ENCODE measurements around the gene NACA.

NACA gene

DNA sequence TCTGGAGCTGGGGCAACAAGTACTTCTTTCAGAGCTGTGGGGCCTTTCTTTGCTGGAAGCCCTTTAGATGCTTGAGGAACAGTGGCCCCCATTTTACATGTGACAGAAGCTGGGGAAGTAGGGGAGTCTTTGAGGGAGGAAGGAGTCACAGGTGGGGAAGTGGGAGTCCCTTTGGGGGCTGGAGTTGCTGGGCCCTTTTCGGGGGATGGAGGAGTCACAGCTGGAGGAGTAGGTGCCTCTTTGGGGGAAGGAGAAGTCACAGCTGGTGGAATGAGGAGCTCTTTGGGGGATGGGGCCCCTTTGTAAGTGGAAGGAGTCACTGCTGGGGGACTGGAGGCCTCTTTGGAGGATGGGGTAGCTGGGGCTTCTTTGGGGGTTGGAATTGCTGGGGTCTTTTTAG lies 8.6 kb downstream of the NACA start:
- H3K27ac ChIP-seq (ENCODE audit: low read depth, low read length) = peak overlapping the region; percentile 46; the same call in 1 of the 2 replicates
- no peak overlapping the region for H3K4me2 ChIP-seq (ENCODE audit: low read depth, low read length, poor library complexity, severe bottlenecking)
- no peaks in the 10 kb centered on the region for H3K9me3 ChIP-seq (ENCODE audit: insufficient read depth, low read length)
- H3K27me3 ChIP-seq (ENCODE audit: low read length) = no peaks in the 10 kb centered on the region
- peaks cover 27% of the 10 kb centered on the region for H3K36me3 ChIP-seq (ENCODE audit: low read length)
- no peak overlapping the region for H3K4me3 ChIP-seq (ENCODE audit: insufficient read depth, low read length, poor library complexity, severe bottlenecking)
- H3K79me2 ChIP-seq (ENCODE audit: insufficient read depth, low read length) = peaks cover 56% of the 10 kb centered on the region
- no peak for TF ChIP-seq EZH2phosphoT487 (conservative IDR thresholded peaks at IDR 0.05; ENCODE audit: low read length)
- TF ChIP-seq, protein P1, sequence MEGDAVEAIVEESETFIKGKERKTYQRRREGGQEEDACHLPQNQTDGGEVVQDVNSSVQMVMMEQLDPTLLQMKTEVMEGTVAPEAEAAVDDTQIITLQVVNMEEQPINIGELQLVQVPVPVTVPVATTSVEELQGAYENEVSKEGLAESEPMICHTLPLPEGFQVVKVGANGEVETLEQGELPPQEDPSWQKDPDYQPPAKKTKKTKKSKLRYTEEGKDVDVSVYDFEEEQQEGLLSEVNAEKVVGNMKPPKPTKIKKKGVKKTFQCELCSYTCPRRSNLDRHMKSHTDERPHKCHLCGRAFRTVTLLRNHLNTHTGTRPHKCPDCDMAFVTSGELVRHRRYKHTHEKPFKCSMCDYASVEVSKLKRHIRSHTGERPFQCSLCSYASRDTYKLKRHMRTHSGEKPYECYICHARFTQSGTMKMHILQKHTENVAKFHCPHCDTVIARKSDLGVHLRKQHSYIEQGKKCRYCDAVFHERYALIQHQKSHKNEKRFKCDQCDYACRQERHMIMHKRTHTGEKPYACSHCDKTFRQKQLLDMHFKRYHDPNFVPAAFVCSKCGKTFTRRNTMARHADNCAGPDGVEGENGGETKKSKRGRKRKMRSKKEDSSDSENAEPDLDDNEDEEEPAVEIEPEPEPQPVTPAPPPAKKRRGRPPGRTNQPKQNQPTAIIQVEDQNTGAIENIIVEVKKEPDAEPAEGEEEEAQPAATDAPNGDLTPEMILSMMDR (IDR thresholded peaks at IDR 0.05; ENCODE audit: insufficient read depth, low read length, poor library complexity, severe bottlenecking) = no peak
- H3F3A ChIP-seq (ENCODE audit: insufficient read depth) = peaks cover 42% of the 10 kb centered on the region
- H3K9me2 ChIP-seq (replicated peaks; ENCODE audit: insufficient read depth, low read length) = no peaks in the 10 kb centered on the region
- peaks cover 49% of the 10 kb centered on the region for H4K20me1 ChIP-seq (ENCODE audit: low read depth, low read length)
- H2AFZ ChIP-seq (ENCODE audit: low read depth, low read length, severe bottlenecking) = no peak overlapping the region
- no peak overlapping the region for H3K9ac ChIP-seq (ENCODE audit: low read length)

DNA sequence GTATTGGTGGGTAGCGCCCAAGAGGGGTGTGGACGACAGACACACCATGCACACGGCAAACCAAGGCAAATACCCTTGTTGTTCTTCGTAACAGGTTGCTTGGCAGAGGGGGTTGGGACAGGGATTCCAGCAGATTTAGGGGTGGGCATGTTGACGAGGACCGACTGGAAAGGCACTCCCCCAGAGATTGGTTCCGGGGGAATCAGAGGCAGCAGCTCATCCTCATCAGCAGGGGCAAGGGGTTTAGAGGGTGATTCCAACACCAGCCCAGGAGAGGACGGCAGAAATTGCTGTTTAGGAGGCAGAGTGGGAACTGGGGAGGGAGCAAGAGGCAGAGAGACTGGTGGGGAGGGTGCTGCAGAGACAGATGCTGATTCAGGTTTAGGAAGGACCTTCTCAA lies 9.3 kb downstream of the NACA start:
- Histone ChIP-seq H2AFZ (ENCODE audit: low read depth, low read length, severe bottlenecking) (no peak overlapping the region), H3K36me3 (ENCODE audit: low read length) (peaks cover 32% of the 10 kb centered on the region), H3K9me2 (replicated peaks; ENCODE audit: insufficient read depth, low read length) (no peaks in the 10 kb centered on the region), H3K9ac (ENCODE audit: low read length) (no peak overlapping the region), H3K4me3 (ENCODE audit: insufficient read depth, low read length, poor library complexity, severe bottlenecking) (no peak overlapping the region), H3K4me2 (ENCODE audit: low read depth, low read length, poor library complexity, severe bottlenecking) (no peak overlapping the region), H3K79me2 (ENCODE audit: insufficient read depth, low read length) (peaks cover 49% of the 10 kb centered on the region), H3F3A (ENCODE audit: insufficient read depth) (peaks cover 48% of the 10 kb centered on the region), H3K9me3 (ENCODE audit: insufficient read depth, low read length) (no peaks in the 10 kb centered on the region), H3K27ac (ENCODE audit: low read depth, low read length) (no peak overlapping the region), H3K27me3 (ENCODE audit: low read length) (no peaks in the 10 kb centered on the region), H4K20me1 (ENCODE audit: low read depth, low read length) (peaks cover 46% of the 10 kb centered on the region)
- TF ChIP-seq, protein P1 (IDR thresholded peaks at IDR 0.05; ENCODE audit: insufficient read depth, low read length, poor library complexity, severe bottlenecking) = no peak
- no peak for TF ChIP-seq EZH2phosphoT487 (conservative IDR thresholded peaks at IDR 0.05; ENCODE audit: low read length)

DNA sequence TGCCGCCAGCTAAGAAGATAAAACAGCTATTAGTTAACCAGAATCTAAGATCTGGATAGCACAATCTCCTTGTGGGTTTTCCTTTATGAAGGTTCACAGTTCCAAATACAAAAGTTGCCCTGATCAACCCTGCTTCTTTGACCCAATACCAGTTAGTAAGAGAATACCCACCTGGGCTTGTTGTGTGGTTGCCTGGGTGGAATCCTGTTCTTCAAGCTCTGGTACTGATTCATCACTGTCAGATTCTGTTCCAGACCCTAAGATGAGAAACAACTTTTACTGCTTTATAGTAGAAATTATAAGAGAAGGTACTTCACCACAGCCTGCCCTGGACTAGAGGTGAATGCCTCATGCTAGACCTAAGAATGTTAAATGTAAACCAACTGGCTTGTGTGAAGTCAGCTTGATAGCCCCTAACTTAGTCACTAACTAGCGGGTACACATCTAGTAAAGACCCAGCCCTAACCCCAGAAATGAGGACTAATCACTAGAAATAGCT lies 10.6 kb downstream of the NACA start:
- peaks cover 57% of the 10 kb centered on the region for H3F3A ChIP-seq (ENCODE audit: insufficient read depth)
- H3K36me3 ChIP-seq (ENCODE audit: low read length) = peaks cover 32% of the 10 kb centered on the region
- no peaks in the 10 kb centered on the region for H3K9me3 ChIP-seq (ENCODE audit: insufficient read depth, low read length)
- peaks cover 40% of the 10 kb centered on the region for H4K20me1 ChIP-seq (ENCODE audit: low read depth, low read length)
- no peak overlapping the region for H2AFZ ChIP-seq (ENCODE audit: low read depth, low read length, severe bottlenecking)
- TF ChIP-seq, protein P1 (IDR thresholded peaks at IDR 0.05; ENCODE audit: insufficient read depth, low read length, poor library complexity, severe bottlenecking) = no peak
- TF ChIP-seq EZH2phosphoT487 (conservative IDR thresholded peaks at IDR 0.05; ENCODE audit: low read length) = no peak
- no peak overlapping the region for H3K27ac ChIP-seq (ENCODE audit: low read depth, low read length)
- no peaks in the 10 kb centered on the region for H3K9me2 ChIP-seq (replicated peaks; ENCODE audit: insufficient read depth, low read length)
- H3K27me3 ChIP-seq (ENCODE audit: low read length) = no peaks in the 10 kb centered on the region
- H3K9ac ChIP-seq (ENCODE audit: low read length) = no peak overlapping the region
- no peak overlapping the region for H3K4me2 ChIP-seq (ENCODE audit: low read depth, low read length, poor library complexity, severe bottlenecking)
- H3K79me2 ChIP-seq (ENCODE audit: insufficient read depth, low read length) = peaks cover 36% of the 10 kb centered on the region
- no peak overlapping the region for H3K4me3 ChIP-seq (ENCODE audit: insufficient read depth, low read length, poor library complexity, severe bottlenecking)

All from SU-DHL-6 (cell line).